Hepatocyte (in vitro differentiated cells): ENCODE measurements around the gene ONECUT3.

Experiments used
- CTCF ChIP-seq: fragments of 200-600 bp; sonication (generic); IDR thresholded peaks from 2 replicates; pipeline ENCODE4 v1.5.1; 2016; ENCODE audit warnings: antibody characterized with exemption, mild to moderate bottlenecking; ENCODE audit not compliant: poor library complexity
- EZH2 ChIP-seq: fragments of 200-600 bp; sonication (generic); IDR thresholded peaks from 2 replicates; pipeline ENCODE4 v1.6.1; 2016; ENCODE audit warnings: antibody characterized with exemption, mild to moderate bottlenecking, borderline replicate concordance

- TF ChIP-seq EZH2 = no peak
- TF ChIP-seq CTCF = no peak
Measured at GRCh38 chr19:1829958-1830357, 76.7 kb downstream of the ONECUT3 start.
